Measurements from ENCODE around the gene TSFM.

Gene TSFM

DNA sequence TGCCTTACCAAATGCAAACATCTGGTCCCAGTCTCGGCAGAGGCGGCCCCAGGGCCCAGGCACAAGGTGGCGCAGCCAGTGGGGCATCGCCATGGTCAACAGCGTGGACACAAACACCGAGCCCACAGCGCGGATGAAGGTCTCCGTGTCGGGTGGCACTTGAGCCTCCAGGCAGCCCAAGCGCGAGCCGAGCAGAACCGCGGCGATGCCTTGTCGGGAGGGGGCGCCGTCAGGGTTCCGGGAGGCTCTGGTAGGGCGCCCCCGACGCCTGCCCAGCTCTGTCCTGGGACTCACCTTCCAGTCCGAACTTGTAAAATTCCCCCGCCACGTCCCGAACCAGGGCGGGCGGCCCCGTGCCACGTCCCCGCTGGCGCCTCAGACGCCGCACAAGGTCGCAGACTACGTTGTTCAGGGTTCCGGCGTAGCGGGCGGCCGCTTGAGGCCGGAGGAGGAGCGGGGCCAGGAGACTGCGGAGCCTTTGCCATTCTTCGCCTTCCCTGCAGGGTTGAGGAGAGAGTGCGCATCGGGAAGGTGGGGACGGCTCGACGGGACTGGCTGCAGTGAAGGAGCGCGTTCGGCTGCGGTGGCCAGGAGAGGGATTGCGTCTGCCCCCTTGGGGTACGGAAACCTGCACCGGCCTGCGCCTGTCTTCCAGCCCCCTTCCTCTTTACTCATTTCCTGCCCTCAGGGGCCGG is 17.4 kb upstream of the TSFM start (continued):
- TF ChIP-seq, protein P1, sequence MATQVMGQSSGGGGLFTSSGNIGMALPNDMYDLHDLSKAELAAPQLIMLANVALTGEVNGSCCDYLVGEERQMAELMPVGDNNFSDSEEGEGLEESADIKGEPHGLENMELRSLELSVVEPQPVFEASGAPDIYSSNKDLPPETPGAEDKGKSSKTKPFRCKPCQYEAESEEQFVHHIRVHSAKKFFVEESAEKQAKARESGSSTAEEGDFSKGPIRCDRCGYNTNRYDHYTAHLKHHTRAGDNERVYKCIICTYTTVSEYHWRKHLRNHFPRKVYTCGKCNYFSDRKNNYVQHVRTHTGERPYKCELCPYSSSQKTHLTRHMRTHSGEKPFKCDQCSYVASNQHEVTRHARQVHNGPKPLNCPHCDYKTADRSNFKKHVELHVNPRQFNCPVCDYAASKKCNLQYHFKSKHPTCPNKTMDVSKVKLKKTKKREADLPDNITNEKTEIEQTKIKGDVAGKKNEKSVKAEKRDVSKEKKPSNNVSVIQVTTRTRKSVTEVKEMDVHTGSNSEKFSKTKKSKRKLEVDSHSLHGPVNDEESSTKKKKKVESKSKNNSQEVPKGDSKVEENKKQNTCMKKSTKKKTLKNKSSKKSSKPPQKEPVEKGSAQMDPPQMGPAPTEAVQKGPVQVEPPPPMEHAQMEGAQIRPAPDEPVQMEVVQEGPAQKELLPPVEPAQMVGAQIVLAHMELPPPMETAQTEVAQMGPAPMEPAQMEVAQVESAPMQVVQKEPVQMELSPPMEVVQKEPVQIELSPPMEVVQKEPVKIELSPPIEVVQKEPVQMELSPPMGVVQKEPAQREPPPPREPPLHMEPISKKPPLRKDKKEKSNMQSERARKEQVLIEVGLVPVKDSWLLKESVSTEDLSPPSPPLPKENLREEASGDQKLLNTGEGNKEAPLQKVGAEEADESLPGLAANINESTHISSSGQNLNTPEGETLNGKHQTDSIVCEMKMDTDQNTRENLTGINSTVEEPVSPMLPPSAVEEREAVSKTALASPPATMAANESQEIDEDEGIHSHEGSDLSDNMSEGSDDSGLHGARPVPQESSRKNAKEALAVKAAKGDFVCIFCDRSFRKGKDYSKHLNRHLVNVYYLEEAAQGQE (tag by site-specific recombination; IDR thresholded peaks at IDR 0.05) = 0 out of 2 replicates have a peak, but pooled peaks have one; percentile 13
- TF ChIP-seq, protein P2, sequence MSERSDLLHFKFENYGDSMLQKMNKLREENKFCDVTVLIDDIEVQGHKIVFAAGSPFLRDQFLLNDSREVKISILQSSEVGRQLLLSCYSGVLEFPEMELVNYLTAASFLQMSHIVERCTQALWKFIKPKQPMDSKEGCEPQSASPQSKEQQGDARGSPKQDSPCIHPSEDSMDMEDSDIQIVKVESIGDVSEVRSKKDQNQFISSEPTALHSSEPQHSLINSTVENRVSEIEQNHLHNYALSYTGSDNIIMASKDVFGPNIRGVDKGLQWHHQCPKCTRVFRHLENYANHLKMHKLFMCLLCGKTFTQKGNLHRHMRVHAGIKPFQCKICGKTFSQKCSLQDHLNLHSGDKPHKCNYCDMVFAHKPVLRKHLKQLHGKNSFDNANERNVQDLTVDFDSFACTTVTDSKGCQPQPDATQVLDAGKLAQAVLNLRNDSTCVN (tag by site-specific recombination; optimal IDR thresholded peaks at IDR 0.05) = peak; percentile 48
- TF ChIP-seq ZBTB8A (tag by site-specific recombination; IDR thresholded peaks at IDR 0.05) (peak; percentile 79), GLIS2 (tag by site-specific recombination; IDR thresholded peaks at IDR 0.05) (peak; percentile 18; the same call in 1 of the 2 replicates), ZNF114 (tag by site-specific recombination; IDR thresholded peaks at IDR 0.05) (no peak), ZBTB17 (tag by site-specific recombination; IDR thresholded peaks at IDR 0.05) (peak; percentile 90), ZNF600 (tag by site-specific recombination; IDR thresholded peaks at IDR 0.05) (peak; percentile 93), ZEB2 (tag by site-specific recombination; IDR thresholded peaks at IDR 0.05) (0 out of 2 replicates have a peak, but pooled peaks have one; percentile 18), ZBTB48 (tag by site-specific recombination; IDR thresholded peaks at IDR 0.05) (0 out of 2 replicates have a peak, but pooled peaks have one; percentile 29), ZNF777 (tag by site-specific recombination; IDR thresholded peaks at IDR 0.05; ENCODE audit: borderline replicate concordance) (peak; percentile 24; the same call in 1 of the 2 replicates), ZNF335 (tag by site-specific recombination; conservative IDR thresholded peaks at IDR 0.05) (peak; percentile 75), HOXD13 (CRISPR knock-in tag; IDR thresholded peaks at IDR 0.05; ENCODE audit: borderline replicate concordance) (no peak)
- TF ChIP-seq, protein P3, sequence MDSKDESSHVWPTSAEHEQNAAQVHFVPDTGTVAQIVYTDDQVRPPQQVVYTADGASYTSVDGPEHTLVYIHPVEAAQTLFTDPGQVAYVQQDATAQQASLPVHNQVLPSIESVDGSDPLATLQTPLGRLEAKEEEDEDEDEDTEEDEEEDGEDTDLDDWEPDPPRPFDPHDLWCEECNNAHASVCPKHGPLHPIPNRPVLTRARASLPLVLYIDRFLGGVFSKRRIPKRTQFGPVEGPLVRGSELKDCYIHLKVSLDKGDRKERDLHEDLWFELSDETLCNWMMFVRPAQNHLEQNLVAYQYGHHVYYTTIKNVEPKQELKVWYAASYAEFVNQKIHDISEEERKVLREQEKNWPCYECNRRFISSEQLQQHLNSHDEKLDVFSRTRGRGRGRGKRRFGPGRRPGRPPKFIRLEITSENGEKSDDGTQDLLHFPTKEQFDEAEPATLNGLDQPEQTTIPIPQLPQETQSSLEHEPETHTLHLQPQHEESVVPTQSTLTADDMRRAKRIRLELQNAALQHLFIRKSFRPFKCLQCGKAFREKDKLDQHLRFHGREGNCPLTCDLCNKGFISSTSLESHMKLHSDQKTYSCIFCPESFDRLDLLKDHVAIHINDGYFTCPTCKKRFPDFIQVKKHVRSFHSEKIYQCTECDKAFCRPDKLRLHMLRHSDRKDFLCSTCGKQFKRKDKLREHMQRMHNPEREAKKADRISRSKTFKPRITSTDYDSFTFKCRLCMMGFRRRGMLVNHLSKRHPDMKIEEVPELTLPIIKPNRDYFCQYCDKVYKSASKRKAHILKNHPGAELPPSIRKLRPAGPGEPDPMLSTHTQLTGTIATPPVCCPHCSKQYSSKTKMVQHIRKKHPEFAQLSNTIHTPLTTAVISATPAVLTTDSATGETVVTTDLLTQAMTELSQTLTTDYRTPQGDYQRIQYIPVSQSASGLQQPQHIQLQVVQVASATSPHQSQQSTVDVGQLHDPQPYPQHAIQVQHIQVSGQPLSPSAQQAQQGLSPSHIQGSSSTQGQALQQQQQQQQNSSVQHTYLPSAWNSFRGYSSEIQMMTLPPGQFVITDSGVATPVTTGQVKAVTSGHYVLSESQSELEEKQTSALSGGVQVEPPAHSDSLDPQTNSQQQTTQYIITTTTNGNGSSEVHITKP (tag by site-specific recombination; IDR thresholded peaks at IDR 0.05) = no peak
- TF ChIP-seq, protein P4, sequence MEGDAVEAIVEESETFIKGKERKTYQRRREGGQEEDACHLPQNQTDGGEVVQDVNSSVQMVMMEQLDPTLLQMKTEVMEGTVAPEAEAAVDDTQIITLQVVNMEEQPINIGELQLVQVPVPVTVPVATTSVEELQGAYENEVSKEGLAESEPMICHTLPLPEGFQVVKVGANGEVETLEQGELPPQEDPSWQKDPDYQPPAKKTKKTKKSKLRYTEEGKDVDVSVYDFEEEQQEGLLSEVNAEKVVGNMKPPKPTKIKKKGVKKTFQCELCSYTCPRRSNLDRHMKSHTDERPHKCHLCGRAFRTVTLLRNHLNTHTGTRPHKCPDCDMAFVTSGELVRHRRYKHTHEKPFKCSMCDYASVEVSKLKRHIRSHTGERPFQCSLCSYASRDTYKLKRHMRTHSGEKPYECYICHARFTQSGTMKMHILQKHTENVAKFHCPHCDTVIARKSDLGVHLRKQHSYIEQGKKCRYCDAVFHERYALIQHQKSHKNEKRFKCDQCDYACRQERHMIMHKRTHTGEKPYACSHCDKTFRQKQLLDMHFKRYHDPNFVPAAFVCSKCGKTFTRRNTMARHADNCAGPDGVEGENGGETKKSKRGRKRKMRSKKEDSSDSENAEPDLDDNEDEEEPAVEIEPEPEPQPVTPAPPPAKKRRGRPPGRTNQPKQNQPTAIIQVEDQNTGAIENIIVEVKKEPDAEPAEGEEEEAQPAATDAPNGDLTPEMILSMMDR (tag by site-specific recombination; IDR thresholded peaks at IDR 0.05) = peak; percentile 87
- TF ChIP-seq, protein P5, sequence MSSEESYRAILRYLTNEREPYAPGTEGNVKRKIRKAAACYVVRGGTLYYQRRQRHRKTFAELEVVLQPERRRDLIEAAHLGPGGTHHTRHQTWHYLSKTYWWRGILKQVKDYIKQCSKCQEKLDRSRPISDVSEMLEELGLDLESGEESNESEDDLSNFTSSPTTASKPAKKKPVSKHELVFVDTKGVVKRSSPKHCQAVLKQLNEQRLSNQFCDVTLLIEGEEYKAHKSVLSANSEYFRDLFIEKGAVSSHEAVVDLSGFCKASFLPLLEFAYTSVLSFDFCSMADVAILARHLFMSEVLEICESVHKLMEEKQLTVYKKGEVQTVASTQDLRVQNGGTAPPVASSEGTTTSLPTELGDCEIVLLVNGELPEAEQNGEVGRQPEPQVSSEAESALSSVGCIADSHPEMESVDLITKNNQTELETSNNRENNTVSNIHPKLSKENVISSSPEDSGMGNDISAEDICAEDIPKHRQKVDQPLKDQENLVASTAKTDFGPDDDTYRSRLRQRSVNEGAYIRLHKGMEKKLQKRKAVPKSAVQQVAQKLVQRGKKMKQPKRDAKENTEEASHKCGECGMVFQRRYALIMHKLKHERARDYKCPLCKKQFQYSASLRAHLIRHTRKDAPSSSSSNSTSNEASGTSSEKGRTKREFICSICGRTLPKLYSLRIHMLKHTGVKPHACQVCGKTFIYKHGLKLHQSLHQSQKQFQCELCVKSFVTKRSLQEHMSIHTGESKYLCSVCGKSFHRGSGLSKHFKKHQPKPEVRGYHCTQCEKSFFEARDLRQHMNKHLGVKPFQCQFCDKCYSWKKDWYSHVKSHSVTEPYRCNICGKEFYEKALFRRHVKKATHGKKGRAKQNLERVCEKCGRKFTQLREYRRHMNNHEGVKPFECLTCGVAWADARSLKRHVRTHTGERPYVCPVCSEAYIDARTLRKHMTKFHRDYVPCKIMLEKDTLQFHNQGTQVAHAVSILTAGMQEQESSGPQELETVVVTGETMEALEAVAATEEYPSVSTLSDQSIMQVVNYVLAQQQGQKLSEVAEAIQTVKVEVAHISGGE (tag by site-specific recombination; conservative IDR thresholded peaks at IDR 0.05; ENCODE audit: low read depth) = peak; percentile 12; the same call in 1 of the 2 replicates

Measured in HEK293 (cell line).